Stimulated activated CD4-positive, alpha-beta T cell treated with anti-CD3 and anti-CD28 coated beads, Interleukin-12 subunit alpha, Interleukin-12 subunit beta, amount 100 ng/mL, for 48 hours (primary cell): ENCODE results near the gene TTLL4.

Experiments used
- DNase-seq, 3 donors: peaks; one replicate each; pipeline ENCODE4 v3.0.0-alpha.2; 2020; ENCODE audit warnings: low read depth in 2 of 3, low spot score in 1 of 3

Gene TTLL4

GRCh38 chr2:218716070-218716469 lies 5.4 kb downstream of the TTLL4 start:
- DNase-seq = no peak

GRCh38 chr2:218717262-218717661 lies 6.6 kb downstream of the TTLL4 start:
- DNase-seq = no peak

- DNase-seq = no peak
Measured at GRCh38 chr2:218718058-218718457, 7.4 kb downstream of the TTLL4 start.

- no peak for DNase-seq
Measured at GRCh38 chr2:218719457-218719856, 8.8 kb downstream of the TTLL4 start.

- no peak for DNase-seq
Measured at GRCh38 chr2:218720048-218721041, 9.7 kb downstream of the TTLL4 start.

- DNase-seq = no peak
Measured at GRCh38 chr2:218721488-218721887, 10.9 kb downstream of the TTLL4 start.

- no peak for DNase-seq
Measured at GRCh38 chr2:218721934-218722333, 11.3 kb downstream of the TTLL4 start.

GRCh38 chr2:218722419-218722818 lies 11.8 kb downstream of the TTLL4 start:
- DNase-seq = no peak

- DNase-seq = no peak
Measured at GRCh38 chr2:218722876-218723785, 12.5 kb downstream of the TTLL4 start.

GRCh38 chr2:218726004-218726574 lies 15.5 kb downstream of the TTLL4 start:
- no peak for DNase-seq

- no peak for DNase-seq
Measured at GRCh38 chr2:218727502-218728165, 17.0 kb downstream of the TTLL4 start.

GRCh38 chr2:218729640-218730039 lies 19.0 kb downstream of the TTLL4 start:
- DNase-seq = no peak

GRCh38 chr2:218732052-218732760 lies 21.6 kb downstream of the TTLL4 start:
- DNase-seq = no peak

GRCh38 chr2:218732761-218733158 lies 22.1 kb downstream of the TTLL4 start:
- DNase-seq = no peak

- no peak for DNase-seq
Measured at GRCh38 chr2:218733171-218734021, 22.8 kb downstream of the TTLL4 start.

- DNase-seq = no peak
Measured at GRCh38 chr2:218734190-218734975, 23.7 kb downstream of the TTLL4 start.

GRCh38 chr2:218736531-218736930 lies 25.9 kb downstream of the TTLL4 start:
- DNase-seq = no peak

GRCh38 chr2:218743068-218743467 lies 32.4 kb downstream of the TTLL4 start:
- no peak for DNase-seq

- DNase-seq = no peak
Measured at GRCh38 chr2:218744615-218745014, 34.0 kb downstream of the TTLL4 start.
